HCT116 (cell line): Measurements from ENCODE around the gene TMEM44. TPM values are rescaled to one million over a fixed set of nuclear protein-coding genes. Genes with fewer than 3 reads are reported as not detected.

Source experiments
- ATAC-seq: fragments of 200-7000 bp; cut with Tn5 transposase; 2 replicates; pipeline ENCODE4 v1.9.1; 2020; ENCODE audit warnings: mild to moderate bottlenecking, moderate library complexity
- BruUV-seq: library from RNA; stranded (reverse); fragments of 400-500 nt; replicated peaks from 2 replicates; lab custom pipeline; 2021; lab: Mats Ljungman, UMichigan
- CTCF ChIA-PET: fragments of 300-600 bp; sonication (Branson Sonifier 250); formaldehyde crosslinking; loops from one replicate; lab custom pipeline; 2021; ENCODE audit warnings: antibody characterized with exemption; lab: Charles Lee
- POLR2A ChIA-PET: fragments of 300-600, 350-600 bp; sonication (Branson Sonifier 250); formaldehyde crosslinking; loops from one replicate; lab custom pipeline; 2021; ENCODE audit warnings: antibody characterized with exemption; lab: Charles Lee
- RAD21 ChIA-PET, 2 experiments: fragments of 300-600 bp; sonication (Branson Sonifier 250); formaldehyde crosslinking; loops; one replicate each; lab custom pipeline; 2023; ENCODE audit warnings: low total read pairs in 2 of 2; ENCODE audit not compliant: uncharacterized antibody in 2 of 2, unreplicated experiment in 2 of 2, low non-redundant PET in 1 of 2; lab: Charles Lee
- DNase-seq: peaks from one replicate; pipeline ENCODE4 v3.0.0-alpha.2; 2010; ENCODE audit warnings: low read depth, low spot score
- H2AFZ ChIP-seq: fragments of 200-600 bp; shearing (Covaris generic), sonication (generic); 2 replicates; pipeline ENCODE4 v1.6.1; 2017; ENCODE audit warnings: low read depth, mixed run types, mixed read lengths, antibody characterized with exemption, low read length; ENCODE audit not compliant: poor library complexity, severe bottlenecking
- H3K27ac ChIP-seq: 2 replicates; pipeline ENCODE4 v1.5.1; 2012; ENCODE audit warnings: low read depth, low read length
- H3K27me3 ChIP-seq: fragments of 200-600 bp; sonication (generic); 2 replicates; pipeline ENCODE4 v1.6.1; 2016; ENCODE audit warnings: mixed run types, low read length, mixed read lengths; ENCODE audit not compliant: insufficient read depth
- H3K36me3 ChIP-seq, 2 experiments: fragments of 200-500 bp in 1 of 2; fragments of 200-600 bp in 1 of 2; sonication (Bioruptor generic) in 1 of 2; sonication (generic) in 1 of 2; 2 replicates each; pipeline versions ENCODE4 v1.5.1 to v1.6.1; 2014 to 2016; ENCODE audit warnings: low read length in 2 of 2, inconsistent platforms in 1 of 2, mixed read lengths in 1 of 2, mixed run types in 1 of 2; ENCODE audit not compliant: insufficient read depth in 2 of 2, control insufficient read depth in 1 of 2
- H3K4me1 ChIP-seq, 2 experiments: fragments of 200-600 bp in 1 of 2; sonication (generic) in 1 of 2; 2 replicates each; pipeline versions ENCODE4 v1.5.1 to v1.6.1; 2012 to 2017; ENCODE audit warnings: low read length in 2 of 2, inconsistent platforms in 1 of 2, mild to moderate bottlenecking in 1 of 2, mixed read lengths in 1 of 2, mixed run types in 1 of 2, moderate library complexity in 1 of 2; ENCODE audit not compliant: insufficient read depth in 2 of 2, control insufficient read depth in 1 of 2
- H3K4me2 ChIP-seq: fragments of 200-600 bp; sonication (generic); 2 replicates; pipeline ENCODE4 v1.6.1; 2017; ENCODE audit warnings: mixed run types, low read length, mixed read lengths
- H3K4me3 ChIP-seq, 2 experiments: fragments of 200-600 bp in 1 of 2; sonication (generic) in 1 of 2; replicated peaks in 1 of 2; 2 replicates each; pipeline ENCODE4 v1.5.1; 2011 to 2016; ENCODE audit warnings: low read length in 2 of 2, control low read depth in 1 of 2, low read depth in 1 of 2, mild to moderate bottlenecking in 1 of 2, mixed read lengths in 1 of 2, mixed run types in 1 of 2
- H3K79me2 ChIP-seq: fragments of 200-600 bp; sonication (generic); 2 replicates; pipeline ENCODE4 v1.6.1; 2017; ENCODE audit warnings: mild to moderate bottlenecking, mixed run types, low read length, moderate library complexity, mixed read lengths; ENCODE audit not compliant: insufficient read depth
- H3K9ac ChIP-seq: fragments of 200-600 bp; sonication (generic); 2 replicates; pipeline ENCODE4 v1.6.1; 2016; ENCODE audit warnings: low read length, mixed read lengths
- H3K9me2 ChIP-seq: fragments of 200-600 bp; sonication (generic), shearing (Covaris generic); 2 replicates; pipeline ENCODE4 v1.6.1; 2017; ENCODE audit warnings: mixed run types, mild to moderate bottlenecking, moderate library complexity; ENCODE audit not compliant: insufficient read depth
- H3K9me3 ChIP-seq, 2 experiments: fragments of 200-500 bp in 1 of 2; fragments of 200-600 bp in 1 of 2; sonication (Bioruptor generic) in 1 of 2; sonication (generic) in 1 of 2; 2 replicates each; pipeline ENCODE4 v1.6.1; 2014 to 2017; ENCODE audit warnings: low read length in 2 of 2, mixed read lengths in 2 of 2, inconsistent platforms in 1 of 2, low read depth in 1 of 2, mild to moderate bottlenecking in 1 of 2, mixed run types in 1 of 2, moderate library complexity in 1 of 2; ENCODE audit not compliant: control insufficient read depth in 1 of 2, insufficient read depth in 1 of 2
- H4K20me1 ChIP-seq: fragments of 200-600 bp; sonication (generic), shearing (Covaris generic); 2 replicates; pipeline ENCODE4 v1.6.1; 2017; ENCODE audit warnings: mixed run types, mild to moderate bottlenecking, moderate library complexity; ENCODE audit not compliant: insufficient read depth
- CEBPB ChIP-seq: IDR thresholded peaks from 2 replicates; pipeline ENCODE4 v1.6.1; 2012; ENCODE audit warnings: low read depth
- EGR1 ChIP-seq: IDR thresholded peaks from 2 replicates; pipeline ENCODE4 v1.6.1; 2012; ENCODE audit warnings: low read depth
- ELF1 ChIP-seq: IDR thresholded peaks from 2 replicates; pipeline ENCODE4 v1.6.1; 2012; ENCODE audit warnings: low read depth, borderline replicate concordance
- FOSL1 ChIP-seq: IDR thresholded peaks from 2 replicates; pipeline ENCODE4 v1.6.1; 2012; ENCODE audit warnings: low read depth
- POLR2AphosphoS5 ChIP-seq: IDR thresholded peaks from 2 replicates; pipeline ENCODE4 v1.6.1; 2011; ENCODE audit warnings: mild to moderate bottlenecking, low read depth, low read length, moderate library complexity
- SIN3A ChIP-seq: IDR thresholded peaks from 2 replicates; pipeline ENCODE4 v1.6.1; 2012; ENCODE audit warnings: low read depth
- TCF7L2 ChIP-seq: IDR thresholded peaks from 2 replicates; pipeline ENCODE4 v1.7.0; 2011; ENCODE audit warnings: borderline replicate concordance, inconsistent platforms; ENCODE audit not compliant: insufficient read depth, insufficient read length; ENCODE audit errors: extremely low read depth
- YY1 ChIP-seq: IDR thresholded peaks from 2 replicates; pipeline ENCODE4 v1.6.1; 2011; ENCODE audit warnings: low read length, low read depth, moderate library complexity, mild to moderate bottlenecking; ENCODE audit not compliant: insufficient replicate concordance; ENCODE audit errors: extremely low read depth
- ZFX ChIP-seq: fragments of 450-650 bp; IDR thresholded peaks from 2 replicates; pipeline ENCODE4 v1.6.1; 2017
- ZNF274 ChIP-seq: fragments of 200-500 bp; sonication (Bioruptor generic); IDR thresholded peaks from 2 replicates; pipeline ENCODE4 v1.6.1; 2014; ENCODE audit warnings: mild to moderate bottlenecking, low read depth, low read length, inconsistent platforms
- intact Hi-C: fragments of 100-400 bp; cut with micrococcal nuclease; formaldehyde crosslinking; loops from 2 replicates; pipeline ENCODE4 v1.10.0; 2022
- total RNA-seq: library from RNA; stranded (reverse); gene quantifications from one replicate; pipeline ENCODE4 v1.2.1, GENCODE V29; 2021; ENCODE audit not compliant: unreplicated experiment
- TF ChIP-seq, protein P1 (sequence below): IDR thresholded peaks from 2 replicates; pipeline ENCODE4 v1.6.1; 2012

TMEM44 gene
- total RNA-seq, 1 experiment from 2014 or later: 30.3 TPM

DNA sequence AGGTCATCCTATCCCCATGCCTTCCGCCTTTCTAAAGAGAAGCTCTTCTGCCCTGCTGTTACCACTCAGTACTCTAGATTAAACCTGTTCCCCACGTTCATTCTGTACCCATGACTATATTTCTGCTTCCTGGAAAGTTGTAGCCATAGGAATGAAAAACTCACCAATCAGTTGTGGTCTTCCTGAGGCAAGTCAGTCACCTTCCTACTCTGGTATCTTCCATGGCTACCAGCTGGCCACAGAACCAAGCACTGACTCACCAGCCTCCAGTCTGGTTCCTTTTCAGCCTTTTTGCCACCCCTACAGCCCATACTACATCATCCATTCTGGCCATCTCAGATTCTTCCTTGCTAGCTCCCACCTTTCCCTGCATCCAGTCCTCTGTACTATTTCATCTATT is 46.4 kb downstream of the TMEM44 start:
- DNase-seq (no peak), ATAC-seq (no peak)
- Histone ChIP-seq H4K20me1 (no peaks in the 10 kb centered on the region), H3K4me2 (no peak overlapping the region), H2AFZ (no peak overlapping the region), H3K4me1 (peaks cover 3 to 15% of the 10 kb centered on the region in 2 experiments; a peak in 3 of 4 replicates), H3K36me3 (no peaks in the 10 kb centered on the region), H3K27ac (no peak overlapping the region), H3K9ac (no peak overlapping the region), H3K9me3 (no peaks in the 10 kb centered on the region), H3K9me2 (no peaks in the 10 kb centered on the region)
- BruUV-seq: no TSS peak
- ChIA-PET POLR2A (interaction anchor here (0.6 kb wide), 1 partner anchor 115 kb away, joined by 3 read pairs; no protein-coding TSS in a partner anchor), CTCF (no interaction called here), RAD21 (no interaction called here)
- TF ChIP-seq, protein P1, sequence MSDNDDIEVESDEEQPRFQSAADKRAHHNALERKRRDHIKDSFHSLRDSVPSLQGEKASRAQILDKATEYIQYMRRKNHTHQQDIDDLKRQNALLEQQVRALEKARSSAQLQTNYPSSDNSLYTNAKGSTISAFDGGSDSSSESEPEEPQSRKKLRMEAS: no peak
- TF ChIP-seq ELF1 (no peak), EGR1 (no peak), FOSL1 (no peak)
- TF ChIP-seq, all 23 proteins: peak for 0
- H3K4me3 ChIP-seq: no peak overlapping the region
- intact Hi-C loops: no loop called here
- peaks cover 13% of the 10 kb centered on the region for H3K79me2 ChIP-seq
- H3K27me3 ChIP-seq: no peaks in the 10 kb centered on the region

DNA sequence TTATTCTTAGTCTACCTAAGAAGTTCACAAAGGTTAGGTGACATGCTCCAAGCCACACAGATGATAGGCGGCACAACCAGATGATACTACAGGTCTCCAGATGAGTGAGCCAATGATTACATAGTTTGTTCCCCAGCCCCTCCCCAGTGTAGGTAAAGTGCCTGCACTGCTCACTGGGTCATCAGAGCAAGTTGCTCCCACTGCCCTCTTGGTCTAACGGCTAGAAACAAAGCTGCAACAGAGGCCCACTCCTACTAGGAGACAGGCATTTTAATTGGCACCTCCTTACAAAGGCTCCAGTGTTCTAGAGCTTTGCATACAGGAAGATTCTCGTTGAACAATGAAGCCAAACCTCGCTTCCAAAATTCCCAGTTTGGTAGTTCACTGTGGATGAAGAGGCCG is 47.3 kb downstream of the TMEM44 start:
- Histone ChIP-seq H3K27ac (no peak overlapping the region), H3K4me2 (no peak overlapping the region), H3K4me1 (peaks cover 3 to 15% of the 10 kb centered on the region in 2 experiments; a peak in 3 of 4 replicates), H3K9me2 (no peaks in the 10 kb centered on the region), H3K9ac (no peak overlapping the region)
- no TSS peak for BruUV-seq
- RAD21 ChIA-PET: no interaction called here
- intact Hi-C loops: no loop called here
- TF ChIP-seq POLR2AphosphoS5 (0 out of 2 replicates have a peak, but pooled peaks have one; percentile 3), TCF7L2 (no peak), ZNF274 (no peak), ZFX (no peak), SIN3A (no peak), YY1 (no peak), CEBPB (no peak)
- TF ChIP-seq, all 23 proteins: peak for 1
- DNase-seq (no peak), ATAC-seq (no peak)
- no peaks in the 10 kb centered on the region for H3K9me3 ChIP-seq
- no peak overlapping the region for H2AFZ ChIP-seq
- no peaks in the 10 kb centered on the region for H3K36me3 ChIP-seq
- ChIA-PET CTCF (no interaction called here), POLR2A (no interaction called here)
- H3K4me3 ChIP-seq: no peak overlapping the region
- H4K20me1 ChIP-seq: no peaks in the 10 kb centered on the region
- no peaks in the 10 kb centered on the region for H3K27me3 ChIP-seq
- peaks cover 13% of the 10 kb centered on the region for H3K79me2 ChIP-seq
